NCI-H2227 (cell line): ENCODE results near the gene PITPNM2.

Experiments
- DNase-seq: peaks from one replicate; lab custom pipeline; 2025; ENCODE audit not compliant: unreplicated experiment; lab: John Stamatoyannopoulos, UW

Gene PITPNM2

DNA sequence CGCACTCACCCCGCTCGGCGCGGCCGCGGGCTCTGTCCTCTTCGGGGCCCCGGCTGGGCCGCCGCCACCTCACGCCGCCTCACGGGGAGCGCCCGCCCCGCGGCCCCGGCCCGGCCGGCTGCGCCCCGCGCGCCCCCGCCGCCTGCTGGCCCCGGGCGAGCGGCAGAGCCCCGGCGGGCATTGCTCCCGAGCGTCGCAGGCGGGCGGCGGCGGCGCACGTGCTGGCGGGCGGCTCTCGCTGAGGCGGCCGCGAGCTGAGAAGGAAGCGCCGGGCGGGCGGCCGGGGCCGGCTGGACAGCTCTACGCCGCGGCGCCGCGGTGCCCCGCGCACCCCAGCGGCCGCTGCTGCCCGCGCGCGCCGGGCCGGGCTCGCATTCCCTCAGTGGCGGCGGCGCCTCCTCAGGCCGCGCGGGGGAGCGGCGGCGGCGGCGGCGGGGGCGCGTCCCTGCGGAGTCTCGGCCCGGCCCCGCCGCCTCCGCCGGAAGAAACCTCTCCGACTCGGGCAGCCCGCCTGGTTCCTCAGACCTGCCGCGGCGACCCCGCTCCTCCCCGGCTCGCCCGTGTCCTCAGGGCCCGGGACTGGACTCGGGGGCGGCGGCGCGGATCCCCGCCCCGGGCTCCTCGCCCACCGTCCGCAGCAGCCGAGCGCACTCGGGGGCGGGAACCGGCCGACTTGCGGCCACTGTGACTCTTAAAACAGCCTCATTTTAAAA, at the start of gene PITPNM2:
Gene PITPNM2, minus strand, starts transcription at position 347 of the 713 bp plus-strand sequence. CDS start 116,500 bp downstream, outside the sequence.
- peak; percentile 79 for DNase-seq

GRCh38 chr12:123200414-123200813, 49.5 kb upstream of the PITPNM2 start:
- DNase-seq: peak; percentile 38

GRCh38 chr12:123199936-123200335, 49.0 kb upstream of the PITPNM2 start:
- DNase-seq: no peak

DNA sequence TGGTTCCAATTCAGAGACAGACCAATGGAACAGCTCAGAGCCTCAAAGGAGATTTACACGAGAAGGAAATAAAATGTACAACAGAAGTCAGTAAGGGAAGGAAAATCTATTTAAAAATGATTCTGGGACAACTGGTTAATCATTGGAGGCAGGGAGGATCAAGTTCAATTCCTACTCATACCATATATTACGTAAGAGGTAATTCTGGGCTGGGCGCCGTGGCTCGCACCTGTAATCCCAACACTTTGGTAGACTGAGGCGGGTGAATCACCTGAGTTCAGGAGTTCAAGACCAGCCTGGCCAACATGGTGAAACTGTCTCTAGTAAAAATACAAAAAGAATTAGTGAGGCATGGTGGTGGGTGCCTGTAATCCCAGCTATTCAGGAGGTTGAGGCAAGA, 36.7 kb upstream of the PITPNM2 start:
- no peak for DNase-seq

DNA sequence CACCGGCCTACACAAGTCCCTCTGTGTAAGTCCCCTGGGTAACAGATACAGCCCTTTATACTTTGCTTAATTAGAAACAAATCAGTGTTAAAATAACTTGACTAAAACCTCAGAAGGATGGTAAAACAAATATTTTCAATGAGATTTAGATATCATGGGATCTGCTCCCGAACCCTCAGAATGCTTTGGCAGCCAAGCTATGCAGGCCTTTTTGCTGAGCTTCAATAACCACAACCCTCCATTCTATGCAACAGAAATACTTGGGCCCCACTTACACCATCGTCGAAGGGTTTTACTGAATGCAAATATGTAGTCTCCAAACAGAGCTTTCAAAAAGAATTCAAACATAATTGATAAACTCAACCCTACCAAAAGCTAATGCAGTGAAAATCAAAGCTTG, 29.3 kb upstream of the PITPNM2 start:
- no peak for DNase-seq

GRCh38 chr12:123171967-123172366, 21.1 kb upstream of the PITPNM2 start:
- DNase-seq: no peak

- no peak for DNase-seq
These were observed 16.4 kb upstream of the PITPNM2 start for GRCh38 chr12:123167329-123167728.

DNA sequence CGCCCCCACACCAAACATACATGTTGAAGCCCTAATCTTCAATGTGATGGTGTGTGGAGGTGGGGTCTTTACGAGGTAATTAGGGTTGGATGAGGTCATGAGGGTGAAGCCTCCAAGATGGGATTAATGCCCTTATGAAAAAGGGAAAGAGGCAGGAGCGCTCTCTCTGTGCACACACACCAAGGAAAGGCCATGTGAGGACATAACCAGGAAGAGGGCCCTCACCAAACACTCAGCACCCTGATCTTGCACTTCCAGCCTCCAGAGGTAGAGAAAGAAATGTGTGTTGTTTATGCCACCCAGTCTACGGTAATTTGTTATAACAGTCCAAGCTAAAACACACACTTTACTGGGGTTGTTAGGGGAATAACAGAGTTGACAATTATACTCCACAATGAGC, 14.6 kb upstream of the PITPNM2 start:
- no peak for DNase-seq

- DNase-seq: no peak
These were observed 13.9 kb upstream of the PITPNM2 start for GRCh38 chr12:123164710-123165261.

DNA sequence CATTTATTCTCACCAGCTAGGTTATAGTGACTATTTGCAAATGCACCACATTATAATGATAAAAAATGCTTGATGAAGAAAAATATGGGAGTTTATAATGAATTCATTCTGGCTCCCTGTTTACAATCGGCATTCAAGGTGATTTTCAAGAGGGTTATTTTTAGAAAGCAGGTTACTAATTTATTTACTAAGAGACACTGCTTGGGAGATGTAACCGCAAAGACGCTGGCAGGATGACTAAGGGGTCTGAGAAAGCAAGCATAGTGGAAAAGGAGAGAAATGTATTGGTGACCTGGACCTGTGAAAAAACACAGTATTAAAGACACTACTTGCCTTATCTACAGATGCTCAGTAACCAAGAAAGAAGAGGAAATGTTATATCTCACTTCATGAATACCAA, 13.3 kb upstream of the PITPNM2 start:
- no peak for DNase-seq

DNA sequence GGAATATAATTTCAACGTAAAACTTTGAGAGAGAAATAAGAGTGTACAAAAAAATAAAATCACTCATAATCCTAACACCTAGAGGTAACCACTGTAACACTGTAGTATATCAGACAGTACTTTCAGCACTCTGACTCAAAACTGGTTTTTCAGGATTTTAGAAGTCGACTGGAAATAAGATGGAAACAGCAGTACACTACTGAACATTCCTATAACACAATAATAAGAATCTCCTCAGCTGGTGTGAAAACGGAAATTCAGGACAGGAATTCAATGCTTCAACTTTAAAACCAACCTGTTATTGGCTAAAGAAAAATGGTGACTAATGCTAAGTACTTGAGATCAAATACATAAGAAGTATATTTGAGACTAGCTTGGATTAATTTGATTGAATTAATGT, 12.3 kb upstream of the PITPNM2 start:
- no peak for DNase-seq

GRCh38 chr12:123160801-123161487, 10.1 kb upstream of the PITPNM2 start:
- no peak for DNase-seq

- DNase-seq: no peak
These were observed 3.0 kb upstream of the PITPNM2 start for GRCh38 chr12:123153906-123154305.

DNA sequence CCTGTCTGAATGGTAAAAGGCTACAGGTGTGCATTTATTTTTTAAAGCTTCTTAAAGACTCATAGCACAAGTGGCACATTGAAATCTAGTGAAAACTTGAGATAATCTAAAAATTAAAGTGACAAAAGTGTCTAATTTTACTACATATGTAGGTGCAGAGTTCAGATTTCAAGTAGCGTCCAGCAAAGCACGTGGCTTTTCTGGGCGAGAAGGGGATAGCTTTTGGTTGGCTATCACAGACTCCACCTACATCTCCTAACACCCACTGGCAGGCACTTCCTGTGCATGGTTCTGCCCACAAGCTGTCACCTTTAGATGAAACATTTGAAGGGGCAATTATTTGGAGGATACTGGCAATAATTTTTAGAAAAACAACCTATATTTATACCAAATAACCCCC, 1.9 kb upstream of the PITPNM2 start:
- no peak for DNase-seq

DNA sequence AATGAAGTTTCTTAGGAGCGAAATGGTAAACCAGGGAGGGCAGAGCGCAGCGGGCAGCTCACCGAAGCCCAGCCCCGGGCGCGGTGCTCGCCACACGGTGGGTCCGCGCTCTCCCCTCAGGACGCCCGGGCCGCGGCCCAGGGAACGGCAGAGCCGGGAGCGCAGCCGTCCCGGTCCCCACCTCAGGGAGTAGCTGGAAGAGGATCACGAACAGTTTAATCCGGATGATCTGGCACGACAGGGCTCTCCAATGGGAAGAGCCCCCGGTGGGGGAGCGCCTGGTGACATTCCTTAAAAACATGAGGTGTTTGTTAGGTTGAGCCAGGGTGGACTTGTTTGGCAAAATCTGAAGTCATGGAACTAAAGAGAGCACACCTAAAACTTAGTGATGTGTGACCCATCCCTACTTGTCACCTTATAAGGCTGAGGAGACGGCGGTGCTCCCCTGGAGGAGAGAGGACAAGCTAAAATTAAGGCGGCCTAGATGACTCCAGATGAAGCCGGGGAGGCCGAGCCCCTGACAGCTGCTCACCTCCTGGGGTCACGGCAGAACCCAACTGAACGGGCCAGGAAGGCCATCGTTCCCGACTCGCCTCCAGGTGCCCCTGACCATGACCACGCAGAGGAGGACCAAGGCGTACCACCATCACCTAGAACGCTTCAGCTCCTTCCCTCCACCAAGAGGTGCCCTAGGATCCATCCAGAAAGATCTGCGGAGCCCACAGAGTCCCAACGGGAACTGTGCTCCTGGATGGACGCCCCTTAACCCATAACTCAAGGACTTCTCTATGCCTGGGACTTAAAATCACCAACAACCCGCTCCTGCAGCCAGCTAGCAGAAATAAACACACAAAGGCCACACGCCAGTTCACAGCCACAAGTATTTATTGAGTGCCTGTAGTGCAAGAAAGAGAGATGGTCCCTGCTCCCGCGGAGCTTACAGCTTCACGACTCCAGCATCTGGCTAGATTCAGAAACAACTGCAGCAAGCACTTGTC, 866 bp upstream of the PITPNM2 start:
- peak; percentile 16 for DNase-seq

DNA sequence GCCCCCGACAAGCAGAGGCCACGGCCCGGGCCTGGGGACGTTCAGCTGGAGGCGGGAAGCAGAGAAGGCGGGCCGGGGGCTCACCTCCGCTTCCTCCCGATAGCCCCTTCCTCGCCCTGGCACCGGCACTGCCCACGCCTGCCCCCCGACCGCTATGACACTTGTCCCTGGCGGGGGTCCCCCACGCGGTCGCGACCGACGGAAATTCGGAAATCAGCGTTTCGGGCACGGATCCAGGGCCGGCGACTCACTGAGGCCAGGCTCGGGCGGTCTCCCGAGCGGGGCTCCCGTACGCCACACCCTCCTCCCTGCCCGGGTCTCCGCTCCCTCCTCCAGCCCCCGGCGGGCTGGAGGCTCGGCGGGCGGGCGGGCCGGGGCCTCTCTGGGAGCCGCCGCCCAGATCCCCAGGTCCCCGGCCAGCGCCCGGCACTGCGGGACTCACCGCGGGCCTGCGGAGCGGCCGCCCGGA, 581 bp downstream of the PITPNM2 start:
- peak; percentile 62 for DNase-seq

DNA sequence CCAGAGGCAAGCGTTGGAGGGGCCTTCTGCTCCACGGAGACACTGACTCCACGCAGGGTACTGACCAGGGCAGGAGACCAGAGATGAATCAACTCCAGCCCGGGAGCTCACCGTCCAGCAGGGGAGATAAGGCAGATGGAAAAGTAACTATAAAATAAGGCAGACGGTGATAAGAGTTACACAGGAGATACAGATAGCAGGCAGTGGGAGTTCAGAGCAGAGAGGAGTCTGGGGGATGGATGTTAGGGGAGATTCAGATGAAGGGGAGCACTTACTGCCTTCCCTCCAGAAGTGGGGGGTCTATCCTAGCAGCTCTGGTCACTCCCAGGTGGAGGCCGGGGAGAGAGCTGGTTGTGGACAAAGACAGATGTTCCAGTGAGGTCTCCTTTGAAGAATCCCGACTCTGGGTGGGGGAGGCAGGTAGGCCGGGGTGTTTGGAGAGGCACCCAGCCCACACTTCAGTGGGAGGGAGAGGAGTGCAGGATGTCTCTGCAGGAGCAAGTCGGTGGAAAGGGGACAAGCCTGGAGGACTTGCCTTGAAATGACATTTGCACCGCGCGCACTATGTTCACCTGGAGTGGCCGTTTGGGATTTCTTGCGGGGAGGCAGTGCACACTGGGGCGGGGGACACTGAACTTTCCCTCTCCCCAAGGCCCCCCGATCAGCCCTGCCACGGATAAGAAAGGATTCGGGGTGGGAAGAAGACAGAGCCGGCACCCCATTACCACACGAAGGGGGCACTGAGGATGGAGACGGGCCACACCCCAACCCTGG, 1.2 kb downstream of the PITPNM2 start:
- no peak for DNase-seq

DNA sequence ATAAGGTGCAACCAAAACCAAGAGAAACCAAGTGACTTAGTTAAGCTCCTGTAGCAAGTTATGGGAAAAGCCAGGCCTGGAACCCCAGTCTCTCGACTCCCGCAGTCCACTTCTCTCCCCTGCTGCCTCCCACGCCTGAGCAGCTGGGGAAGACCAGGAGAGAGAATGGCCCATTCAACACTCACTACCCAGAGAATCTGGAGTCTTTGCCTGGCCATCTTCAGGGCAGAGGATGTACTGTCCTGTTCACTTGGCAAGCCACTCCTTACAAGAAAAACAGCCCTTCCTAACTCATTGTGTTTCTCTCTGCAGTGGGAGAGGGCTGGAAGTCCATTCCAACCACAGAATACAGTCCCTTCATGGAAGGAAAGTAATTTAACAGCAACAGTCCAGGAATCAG, 1.8 kb downstream of the PITPNM2 start:
- no peak for DNase-seq

- no peak for DNase-seq
These were observed 2.2 kb downstream of the PITPNM2 start for GRCh38 chr12:123148655-123149054.

DNA sequence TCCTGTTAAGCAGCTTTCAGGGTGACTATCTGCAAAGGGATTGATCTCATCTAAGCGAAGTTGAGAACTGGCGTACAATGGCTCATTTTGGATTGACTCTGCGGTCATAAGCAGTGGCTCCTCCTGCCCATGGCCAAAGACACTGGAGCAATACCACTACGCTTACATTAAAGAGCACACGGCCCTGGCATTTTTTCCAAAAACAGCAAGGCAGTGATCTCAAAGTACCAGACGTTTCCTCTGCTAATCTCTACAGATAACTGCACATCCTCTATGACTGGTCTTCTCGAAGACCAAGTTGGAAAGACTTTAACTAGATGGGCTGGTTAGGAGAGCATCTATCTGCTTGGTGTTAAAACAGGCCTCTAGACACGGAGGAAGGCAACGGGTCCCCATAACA, 2.7 kb downstream of the PITPNM2 start:
- no peak for DNase-seq
